Activated T-cell treated with anti-CD3 and anti-CD28 coated beads, Interleukin-2, amount 50 U/mL, for 1 hour (primary cell): Measurements from ENCODE around the gene NDUFA1.
"Not testable (repeated sequence)": the region's sequence is repeated elsewhere in the genome, so short reads cannot be mapped to it uniquely, and the experiment has no call there.

Source experiments
- DNase-seq: peaks from one replicate; pipeline ENCODE4 v3.0.0-alpha.2; 2020

NDUFA1 gene

DNA sequence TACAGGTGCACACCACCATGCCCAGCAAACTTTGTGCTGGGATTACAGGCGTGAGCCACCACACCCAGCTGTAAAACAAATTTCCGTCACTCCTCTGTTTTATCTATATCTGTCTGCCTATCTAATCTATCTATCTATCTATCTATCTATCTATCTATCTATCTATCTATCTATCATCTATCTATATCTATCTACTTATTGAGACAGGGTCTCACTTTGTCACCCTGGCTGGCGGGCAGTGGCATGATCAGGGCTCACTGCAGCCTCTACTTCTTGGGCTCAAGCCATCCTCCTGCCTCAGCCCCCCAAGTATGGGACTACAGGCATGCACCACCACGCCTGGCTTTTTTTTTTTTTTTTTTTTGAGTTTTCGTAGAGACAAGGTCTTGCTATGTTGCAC, 44.7 kb downstream of the NDUFA1 start:
- no peak for DNase-seq

DNA sequence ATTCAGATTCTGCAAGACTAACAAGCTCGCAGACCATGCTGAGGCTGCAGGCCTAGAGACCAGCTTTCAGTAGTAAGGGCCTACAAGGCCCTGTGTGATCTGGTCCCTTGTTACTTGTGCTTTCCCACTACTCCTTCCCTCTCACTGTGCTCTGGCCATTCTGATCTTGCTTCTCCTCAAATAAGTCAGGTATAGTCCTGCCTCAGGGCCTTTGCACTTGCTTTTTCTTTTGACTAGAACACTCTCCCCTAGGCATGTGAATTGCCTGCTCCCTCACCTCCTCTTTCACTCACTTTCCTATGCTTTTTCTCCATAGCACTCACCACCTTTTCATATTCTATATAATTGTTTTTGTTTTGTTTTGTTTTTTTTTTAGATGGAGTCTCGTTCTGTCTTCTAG, 46.2 kb downstream of the NDUFA1 start:
- DNase-seq, result no peak

DNA sequence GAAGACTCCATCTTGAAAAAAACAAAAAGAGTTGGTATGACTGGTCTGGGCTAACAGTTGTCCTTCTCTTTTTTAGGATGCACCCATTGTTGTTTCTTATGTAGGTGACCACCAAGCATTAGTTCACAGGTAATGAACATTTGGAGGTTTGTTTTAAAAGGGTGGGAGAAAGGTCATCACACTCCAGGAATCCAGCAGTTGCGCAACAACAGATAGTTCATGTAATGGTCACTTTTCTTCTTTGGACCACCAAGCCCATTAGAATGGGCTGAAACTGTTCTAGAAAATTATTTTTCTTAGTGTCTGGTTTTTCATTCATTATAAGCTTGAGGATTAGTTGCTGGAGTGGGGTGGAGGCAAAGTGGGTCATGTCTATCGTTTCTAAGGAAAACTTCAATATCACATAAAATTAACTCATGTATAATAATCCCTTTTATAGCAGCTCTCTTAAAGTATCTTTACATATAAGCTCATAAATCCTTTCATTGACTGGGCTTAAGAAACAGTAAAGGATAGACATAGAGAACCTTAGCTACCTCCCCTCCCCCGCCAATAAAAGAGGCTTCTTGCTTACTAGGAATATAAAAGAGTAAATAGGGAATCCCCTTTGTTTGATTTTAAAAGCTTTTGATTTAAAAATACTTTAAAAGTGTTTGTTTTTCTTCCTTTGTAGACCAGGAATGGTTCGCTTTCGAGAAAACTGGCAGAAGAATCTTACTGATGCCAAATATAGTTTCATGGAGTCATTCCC, 48.4 kb downstream of the NDUFA1 start:
- no peak for DNase-seq

DNA sequence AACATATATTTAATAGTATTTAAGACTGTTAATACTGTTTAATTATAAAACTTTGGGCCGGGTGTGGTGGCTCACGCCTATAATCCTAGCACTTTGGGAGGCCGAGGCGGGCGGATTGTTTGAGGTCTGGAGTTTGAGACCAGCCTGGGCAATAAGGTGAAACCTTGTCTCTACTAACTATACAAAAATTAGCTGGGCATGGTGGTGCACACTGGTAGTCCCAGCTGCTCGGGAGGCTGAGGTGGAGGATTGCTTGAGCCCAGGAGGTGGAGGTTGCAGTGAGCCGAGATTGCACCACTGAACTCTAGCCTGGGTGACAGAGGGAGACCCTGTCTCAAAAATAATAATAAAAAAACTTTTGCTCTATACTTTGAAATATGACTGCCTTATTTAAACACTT, 50.8 kb downstream of the NDUFA1 start:
- not testable (repeated sequence) for DNase-seq
